GM13976 (cell line): ENCODE results near the gene RANBP10.
"Not testable (repeated sequence)": the region's sequence is repeated elsewhere in the genome, so short reads cannot be mapped to it uniquely, and the experiment has no call there.

Experiments used
- DNase-seq: peaks from one replicate; pipeline ENCODE4 v3.0.0; 2012; ENCODE audit warnings: low spot score
- CTCF ChIP-seq: IDR thresholded peaks from 2 replicates; pipeline ENCODE4 v1.5.1; 2012; ENCODE audit warnings: borderline replicate concordance, mild to moderate bottlenecking; ENCODE audit not compliant: insufficient read depth; ENCODE audit errors: extremely low read depth, missing control alignments, control extremely low read depth
- in situ Hi-C: fragments of 300-500 bp; cut with MboI; formaldehyde crosslinking; loops from one replicate; pipeline ENCODE4 v1.12.0; 2022; ENCODE audit warnings: low sequenced_read_pairs, mixed read lengths, inconsistent platforms; ENCODE audit not compliant: unreplicated experiment

The RANBP10 gene

GRCh38 chr16:67761924-67762323 is 44.4 kb downstream of the RANBP10 start:
- no peak for DNase-seq
- no peak for TF ChIP-seq CTCF
- in situ Hi-C loops, result no loop called here

GRCh38 chr16:67760956-67761230 is 45.5 kb downstream of the RANBP10 start:
- in situ Hi-C loops, result no loop called here
- no peak for DNase-seq
- TF ChIP-seq CTCF, result no peak

GRCh38 chr16:67760206-67760955 is 46.0 kb downstream of the RANBP10 start:
- in situ Hi-C loops, result no loop called here
- TF ChIP-seq CTCF, result no peak
- no peak for DNase-seq

GRCh38 chr16:67758966-67759365 is 47.4 kb downstream of the RANBP10 start:
- TF ChIP-seq CTCF, result no peak
- in situ Hi-C loops, result no loop called here
- DNase-seq, result no peak

GRCh38 chr16:67758006-67758405 is 48.4 kb downstream of the RANBP10 start:
- no peak for DNase-seq
- TF ChIP-seq CTCF, result no peak
- in situ Hi-C loops, result no loop called here

- no peak for DNase-seq
- in situ Hi-C loops, result no loop called here
- TF ChIP-seq CTCF, result no peak
These were observed 53.7 kb downstream of the RANBP10 start for GRCh38 chr16:67752641-67753040.

- DNase-seq, in situ Hi-C loops: not testable (repeated sequence)
These were observed 55.0 kb downstream of the RANBP10 start for GRCh38 chr16:67751331-67751730.
